Sigmoid colon (tissue), 7 donors: Measurements from ENCODE around the gene CAPN2. TPM values are rescaled to one million over a fixed set of nuclear protein-coding genes. Genes with fewer than 3 reads are reported as not detected.
A peak's percentile ranks its signal among the peaks of the same experiment; 100 is the strongest.

ENCODE experiments used
- DNase-seq: peaks from one replicate; pipeline ENCODE4 v3.0.0-alpha.2; 2019
- H3K27ac ChIP-seq, 4 donors: fragments of 200-600 bp; sonication (generic); one replicate each; pipeline ENCODE4 v1.5.1; 2016 to 2019; ENCODE audit warnings: mild to moderate bottlenecking in 1 of 4
- H3K27me3 ChIP-seq, 3 donors: fragments of 200-600 bp; sonication (generic); one replicate each; pipeline ENCODE4 v1.5.1; 2019; ENCODE audit warnings: mild to moderate bottlenecking in 1 of 3
- H3K36me3 ChIP-seq, 4 donors: fragments of 200-600 bp; sonication (generic); one replicate each; pipeline ENCODE4 v1.5.1; 2016 to 2019
- H3K4me1 ChIP-seq, 4 donors: fragments of 200-600 bp; sonication (generic); one replicate each; pipeline ENCODE4 v1.5.1; 2017 to 2019
- H3K4me3 ChIP-seq, 4 donors: fragments of 200-600 bp; sonication (generic); one replicate each; pipeline ENCODE4 v1.5.1; 2017 to 2019; ENCODE audit warnings: mild to moderate bottlenecking in 2 of 4, moderate library complexity in 1 of 4
- H3K9me3 ChIP-seq, 4 donors: fragments of 200-600 bp in 3 of 4; sonication (generic) in 3 of 4; one replicate each; pipeline versions ENCODE4 v1.5.1 to v1.6.1; 2013 to 2019
- EP300 ChIP-seq, 4 donors: sonication (generic); formaldehyde crosslinking; IDR thresholded peaks; one replicate each; pipeline ENCODE4 v1.6.1; 2017; ENCODE audit warnings: antibody characterized with exemption in 4 of 4
- POLR2A ChIP-seq, 2 donors: fragments of 450-650 bp; IDR thresholded peaks; one replicate each; pipeline ENCODE4 v1.6.1; 2016; ENCODE audit warnings: antibody characterized with exemption in 2 of 2, mild to moderate bottlenecking in 2 of 2, moderate library complexity in 2 of 2
- POLR2AphosphoS5 ChIP-seq, 4 donors: sonication (generic); formaldehyde crosslinking; IDR thresholded peaks; one replicate each; pipeline ENCODE4 v1.6.1; 2017; ENCODE audit warnings: antibody characterized with exemption in 4 of 4
- WGBS, 2 donors: extraction: QIAGEN DNeasy Blood & Tissue Kit; methylation state at CpG; one replicate each; pipeline ENCODE4 v1.1.7; 2013; 5-methylcytosine and 5-hydroxymethylcytosine counted together
- intact Hi-C: fragments of 100-400 bp; cut with DNase I; formaldehyde crosslinking; loops from one replicate; pipeline ENCODE4 v1.15.1; 2023
- polyA plus RNA-seq, 3 donors: library from polyadenylated mRNA; stranded (reverse); fragments of 200-250 nt; gene quantifications; one replicate each; pipeline ENCODE4 v1.2.3, GENCODE V29; 2013
- total RNA-seq, 4 donors: library from RNA; depleted of rRNA; stranded (reverse); fragments of >200 nt; gene quantifications; one replicate each; pipeline ENCODE4 v1.1.0, GENCODE V29; 2016
- TF ChIP-seq, protein P1 (sequence below), 4 experiments: fragments of 450-650 bp in 3 of 4; fragments of 200-600 bp in 1 of 4; IDR thresholded peaks; one replicate each; pipeline ENCODE4 v1.5.1; 2016 to 2019; ENCODE audit warnings: antibody characterized with exemption in 4 of 4, mild to moderate bottlenecking in 3 of 4, moderate library complexity in 2 of 4
- donor health status: healthy with polysubstance abuse.
- donor health status: Bipolar disorder and iron deficiency.
- donor health status: healthy.

Gene CAPN2
- total and polyA plus RNA-seq, 7 donors = 67.3 to 266 (median 135) TPM

DNA sequence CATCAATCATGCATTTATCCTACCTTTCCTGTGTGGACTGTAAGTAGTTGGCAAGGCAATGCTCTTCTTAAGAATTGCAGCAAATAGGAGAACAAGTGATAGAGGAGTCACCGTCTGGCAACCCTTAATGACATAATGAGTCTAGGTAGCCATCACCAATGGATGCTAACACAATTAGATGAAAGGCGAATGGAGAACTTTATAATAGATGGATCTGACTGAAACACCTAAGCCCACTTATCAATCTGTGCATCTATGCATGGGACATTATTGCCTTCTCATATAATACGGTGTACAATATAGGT is 27.9 kb upstream of the CAPN2 start:
- Histone ChIP-seq H3K4me1 (no peaks in the 10 kb centered on the region), H3K27ac (no peak overlapping the region), H3K36me3 (no peaks in the 10 kb centered on the region), H3K27me3 (peaks cover 0 to 3% (median 0%) of the 10 kb centered on the region in 3 donors), H3K4me3 (no peak overlapping the region), H3K9me3 (no peaks in the 10 kb centered on the region)
- no peak for DNase-seq
- TF ChIP-seq, protein P1, sequence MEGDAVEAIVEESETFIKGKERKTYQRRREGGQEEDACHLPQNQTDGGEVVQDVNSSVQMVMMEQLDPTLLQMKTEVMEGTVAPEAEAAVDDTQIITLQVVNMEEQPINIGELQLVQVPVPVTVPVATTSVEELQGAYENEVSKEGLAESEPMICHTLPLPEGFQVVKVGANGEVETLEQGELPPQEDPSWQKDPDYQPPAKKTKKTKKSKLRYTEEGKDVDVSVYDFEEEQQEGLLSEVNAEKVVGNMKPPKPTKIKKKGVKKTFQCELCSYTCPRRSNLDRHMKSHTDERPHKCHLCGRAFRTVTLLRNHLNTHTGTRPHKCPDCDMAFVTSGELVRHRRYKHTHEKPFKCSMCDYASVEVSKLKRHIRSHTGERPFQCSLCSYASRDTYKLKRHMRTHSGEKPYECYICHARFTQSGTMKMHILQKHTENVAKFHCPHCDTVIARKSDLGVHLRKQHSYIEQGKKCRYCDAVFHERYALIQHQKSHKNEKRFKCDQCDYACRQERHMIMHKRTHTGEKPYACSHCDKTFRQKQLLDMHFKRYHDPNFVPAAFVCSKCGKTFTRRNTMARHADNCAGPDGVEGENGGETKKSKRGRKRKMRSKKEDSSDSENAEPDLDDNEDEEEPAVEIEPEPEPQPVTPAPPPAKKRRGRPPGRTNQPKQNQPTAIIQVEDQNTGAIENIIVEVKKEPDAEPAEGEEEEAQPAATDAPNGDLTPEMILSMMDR (IDR thresholded peaks at IDR 0.05) = peak in 1 of 4 experiments; percentile 4
- TF ChIP-seq EP300 (IDR thresholded peaks at IDR 0.05) = no peak
- intact Hi-C loops = loop anchor here (1.0 to 10.0 kb wide), 2 partner anchors 551 to 890 kb away; no protein-coding TSS in a partner anchor
- 72 to 85% methylated on average over 3 of the region's 3 CpGs for WGBS, 2 donors

DNA sequence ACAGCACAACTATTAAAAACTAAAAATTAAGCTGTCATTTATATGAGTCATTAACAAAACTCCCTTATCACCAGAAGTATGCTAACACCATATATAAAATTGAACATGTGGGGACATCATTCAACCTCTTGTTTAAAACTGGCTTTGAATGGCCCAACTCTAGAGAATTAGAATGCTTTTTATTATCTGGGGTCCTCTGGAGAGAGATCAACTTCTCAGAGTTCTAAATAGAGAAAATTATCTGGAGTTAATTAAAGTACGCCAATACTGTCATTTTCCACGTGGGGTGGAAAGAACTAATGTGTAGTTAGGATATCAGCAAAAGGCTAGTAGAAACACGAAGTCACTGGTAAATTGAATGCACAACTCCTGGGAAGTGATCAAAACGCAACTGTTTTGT is 21.2 kb upstream of the CAPN2 start:
- intact Hi-C loops = no loop called here
- no peak overlapping the region for H3K4me3 ChIP-seq
- no peaks in the 10 kb centered on the region for H3K36me3 ChIP-seq
- DNase-seq = no peak
- H3K27ac ChIP-seq = no peak overlapping the region
- no peaks in the 10 kb centered on the region for H3K4me1 ChIP-seq
- H3K9me3 ChIP-seq = no peaks in the 10 kb centered on the region
- TF ChIP-seq, protein P1 (IDR thresholded peaks at IDR 0.05) = no peak
- TF ChIP-seq POLR2A (IDR thresholded peaks at IDR 0.05) = no peak
- no peak for TF ChIP-seq POLR2AphosphoS5 (IDR thresholded peaks at IDR 0.05)
- TF ChIP-seq EP300 (IDR thresholded peaks at IDR 0.05) = no peak
- 86 to 91% methylated on average over 4 of the region's 4 CpGs for WGBS, 2 donors
- no peaks in the 10 kb centered on the region for H3K27me3 ChIP-seq

DNA sequence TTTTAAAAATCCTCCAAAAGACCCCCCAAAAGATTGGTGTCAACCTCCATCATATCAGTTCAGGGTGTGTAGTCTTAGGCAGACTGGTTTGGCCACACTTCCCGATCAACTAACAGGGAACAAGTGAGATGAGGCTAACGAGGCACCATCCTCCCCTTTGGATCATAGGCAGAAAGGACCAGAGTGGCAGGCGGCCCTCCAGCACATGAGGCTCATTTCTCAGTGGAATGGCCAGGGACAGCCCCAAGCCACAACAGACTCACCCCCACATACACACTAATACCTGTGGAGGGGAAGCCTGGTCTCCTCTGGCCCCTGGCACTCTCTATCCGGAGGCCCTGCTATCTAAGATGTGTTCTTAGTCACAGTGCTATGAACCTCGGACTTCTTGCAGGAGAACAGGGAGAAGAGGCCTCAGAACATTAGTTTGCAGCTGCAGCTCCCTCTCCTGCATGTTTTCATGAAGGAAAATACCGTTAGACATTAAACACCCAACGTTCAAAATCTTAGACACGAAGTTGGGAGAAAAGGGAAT is 17.3 kb upstream of the CAPN2 start:
- Histone ChIP-seq H3K4me3 (no peak overlapping the region), H3K9me3 (no peaks in the 10 kb centered on the region), H3K27me3 (no peaks in the 10 kb centered on the region), H3K4me1 (peaks cover 0 to 6% (median 4%) of the 10 kb centered on the region in 4 donors), H3K27ac (no peak overlapping the region), H3K36me3 (no peaks in the 10 kb centered on the region)
- DNase-seq = no peak
- no peak for TF ChIP-seq POLR2A (IDR thresholded peaks at IDR 0.05)
- TF ChIP-seq, protein P1 (IDR thresholded peaks at IDR 0.05) = no peak
- no peak for TF ChIP-seq EP300 (IDR thresholded peaks at IDR 0.05)
- TF ChIP-seq POLR2AphosphoS5 (IDR thresholded peaks at IDR 0.05) = no peak
- WGBS, 2 donors = 62 to 71% methylated on average over 8 of the region's 8 CpGs
- intact Hi-C loops = no loop called here

DNA sequence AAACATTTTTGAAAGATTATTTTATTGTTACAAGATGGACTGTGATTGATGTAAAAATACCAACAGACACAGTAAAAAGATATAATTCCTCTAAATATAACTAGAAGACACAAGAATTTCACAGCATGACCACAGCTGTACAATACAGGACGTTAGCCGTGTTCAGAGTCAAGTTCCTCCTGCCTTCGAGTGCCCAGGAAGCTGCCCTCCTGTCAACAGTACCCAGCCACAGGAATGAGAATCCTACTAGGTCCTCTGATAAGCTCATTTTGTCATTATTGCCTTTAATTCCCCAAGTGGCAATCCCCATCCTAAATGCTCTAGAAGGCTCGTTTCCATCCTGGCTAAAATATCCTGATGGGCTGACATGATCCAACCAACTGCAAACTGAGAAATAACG is 16.4 kb upstream of the CAPN2 start:
- WGBS, 2 donors = 70 to 79% methylated on average over 5 of the region's 5 CpGs

More for the DNA sequence above, 16.4 kb upstream of the CAPN2 start:
- Histone ChIP-seq H3K9me3 (no peaks in the 10 kb centered on the region), H3K36me3 (no peaks in the 10 kb centered on the region), H3K4me3 (no peak overlapping the region), H3K27me3 (no peaks in the 10 kb centered on the region), H3K27ac (no peak overlapping the region), H3K4me1 (peaks cover 0 to 14% (median 11%) of the 10 kb centered on the region in 4 donors)
- intact Hi-C loops = no loop called here
- TF ChIP-seq, protein P1 (IDR thresholded peaks at IDR 0.05) = no peak
- no peak for TF ChIP-seq EP300 (IDR thresholded peaks at IDR 0.05)
- no peak for TF ChIP-seq POLR2A (IDR thresholded peaks at IDR 0.05)
- TF ChIP-seq POLR2AphosphoS5 (IDR thresholded peaks at IDR 0.05) = no peak
- DNase-seq = no peak
